Smooth muscle cell (in vitro differentiated cells): Measurements from ENCODE around the gene MPV17L2. TPM values are rescaled to one million over a fixed set of nuclear protein-coding genes. Genes with fewer than 3 reads are reported as not detected.
A peak's percentile ranks its signal among the peaks of the same experiment; 100 is the strongest.

ENCODE experiments used
- DNase-seq: peaks from one replicate; lab custom pipeline; 2025; ENCODE audit not compliant: unreplicated experiment; lab: John Stamatoyannopoulos, UW
- H2AFZ ChIP-seq: fragments of 200-600 bp; sonication (generic); 2 replicates; pipeline ENCODE4 v1.6.0; 2016; ENCODE audit warnings: antibody characterized with exemption, low read depth, mild to moderate bottlenecking
- H3F3A ChIP-seq: fragments of 200-600 bp; sonication (generic); 2 replicates; pipeline ENCODE4 v1.6.0; 2017; ENCODE audit warnings: antibody characterized with exemption, low read depth
- H3K27ac ChIP-seq: fragments of 200-600 bp; sonication (generic); 2 replicates; pipeline ENCODE4 v1.5.1; 2016; ENCODE audit warnings: low read depth, mild to moderate bottlenecking
- H3K27me3 ChIP-seq: fragments of 200-600 bp; sonication (generic); 2 replicates; pipeline ENCODE4 v1.6.1; 2016; ENCODE audit warnings: low read depth, mild to moderate bottlenecking
- H3K36me3 ChIP-seq: fragments of 200-600 bp; sonication (generic); 2 replicates; pipeline ENCODE4 v1.5.1; 2016; ENCODE audit warnings: low read depth
- H3K4me1 ChIP-seq: fragments of 200-600 bp; sonication (generic); 2 replicates; pipeline ENCODE4 v1.5.1; 2016; ENCODE audit warnings: low read depth
- H3K4me2 ChIP-seq: fragments of 200-600 bp; sonication (generic); 2 replicates; pipeline ENCODE4 v1.6.0; 2016; ENCODE audit warnings: mild to moderate bottlenecking
- H3K4me3 ChIP-seq: fragments of 200-600 bp; sonication (generic); 2 replicates; pipeline ENCODE4 v1.5.1; 2016; ENCODE audit warnings: mild to moderate bottlenecking
- H3K79me2 ChIP-seq: fragments of 200-600 bp; sonication (generic); 2 replicates; pipeline ENCODE4 v1.6.0; 2016; ENCODE audit warnings: low read depth, mild to moderate bottlenecking
- H3K9ac ChIP-seq: fragments of 200-600 bp; sonication (generic); 2 replicates; pipeline ENCODE4 v1.6.0; 2016; ENCODE audit warnings: low read depth
- H3K9me3 ChIP-seq: fragments of 200-600 bp; sonication (generic); replicated peaks from 2 replicates; pipeline ENCODE4 v1.5.1; 2016; ENCODE audit warnings: low read depth
- H4K20me1 ChIP-seq: fragments of 200-600 bp; sonication (generic); 2 replicates; pipeline ENCODE4 v1.6.0; 2016; ENCODE audit warnings: low read depth
- CTCF ChIP-seq: fragments of 200-600 bp; sonication (generic); IDR thresholded peaks from 2 replicates; pipeline ENCODE4 v1.5.1; 2017; ENCODE audit warnings: borderline replicate concordance, mild to moderate bottlenecking, antibody characterized with exemption; ENCODE audit not compliant: insufficient read depth, poor library complexity, severe bottlenecking
- WGBS: methylation state at CpG from one replicate; pipeline ENCODE4 v1.1.7; 2016; ENCODE audit warnings: low lambda C conversion rate; 5-methylcytosine and 5-hydroxymethylcytosine counted together
- polyA plus RNA-seq: library from polyadenylated mRNA; unstranded; fragments of >200 nt; fragmentation: Nextera tagmentation; extraction: Ambion mirVana; gene quantifications from 2 replicates; pipeline ENCODE4 v1.2.1, GENCODE V29; 2016
- total RNA-seq: library from RNA; depleted of rRNA; stranded (reverse); fragments of >200 nt; gene quantifications from 2 replicates; pipeline ENCODE4 v1.2.3, GENCODE V29; 2014

The MPV17L2 gene
- total and polyA plus RNA-seq, 2 experiments from 2014 or later = 11.6 to 28.7 TPM

GRCh38 chr19:18152442-18152816 lies 40.6 kb upstream of the MPV17L2 start:
- H3F3A ChIP-seq = peaks cover 5% of the 10 kb centered on the region
- 1% methylated on average over 22 of the region's 22 CpGs for WGBS
- peak; percentile 55 for TF ChIP-seq CTCF

GRCh38 chr19:18152817-18153555 lies 40.0 kb upstream of the MPV17L2 start, which contains the start of gene PIK3R2:
Gene PIK3R2, plus strand, starts transcription at chr19:18153163. Its CDS starts 2,717 bp downstream, at chr19:18155880.
- DNase-seq = peak; percentile 88
- Histone ChIP-seq H3K27ac (peak within 1 kb of the TSS; percentile 94), H3K36me3 (no peaks in the 10 kb centered on the region), H3K27me3 (no peaks in the 10 kb centered on the region), H3K4me1 (peaks cover 12% of the 10 kb centered on the region), H2AFZ (peak within 1 kb of the TSS; percentile 78), H3F3A (peaks cover 5% of the 10 kb centered on the region), H3K79me2 (peaks cover 24% of the 10 kb centered on the region), H3K9me3 (no peaks in the 10 kb centered on the region), H3K4me3 (peak within 1 kb of the TSS; percentile 83), H3K9ac (peak within 1 kb of the TSS; percentile 97), H3K4me2 (peak within 1 kb of the TSS; percentile 99), H4K20me1 (peaks cover 31% of the 10 kb centered on the region)
- TF ChIP-seq CTCF = no peak
- under 1% methylated on average over 66 of the region's 86 CpGs for WGBS

More at GRCh38 chr19:18152442-18152816, 40.6 kb upstream of the MPV17L2 start:
- H3K27ac ChIP-seq = peak overlapping the region; percentile 94
- peaks cover 9% of the 10 kb centered on the region for H3K4me1 ChIP-seq
- peak overlapping the region; percentile 99 for H3K4me2 ChIP-seq
- no peaks in the 10 kb centered on the region for H3K9me3 ChIP-seq
- peaks cover 24% of the 10 kb centered on the region for H3K79me2 ChIP-seq
- peak overlapping the region; percentile 83 for H3K4me3 ChIP-seq
- H3K9ac ChIP-seq = peak overlapping the region; percentile 95
- peak overlapping the region; percentile 78 for H2AFZ ChIP-seq
- DNase-seq = no peak
- peaks cover 30% of the 10 kb centered on the region for H4K20me1 ChIP-seq
- H3K36me3 ChIP-seq = no peaks in the 10 kb centered on the region
- no peaks in the 10 kb centered on the region for H3K27me3 ChIP-seq

GRCh38 chr19:18153556-18154134 lies 39.4 kb upstream of the MPV17L2 start:
- Histone ChIP-seq H3K4me2 (peak overlapping the region; percentile 99), H3K9me3 (no peaks in the 10 kb centered on the region), H3K4me1 (peaks cover 12% of the 10 kb centered on the region), H3K79me2 (peaks cover 24% of the 10 kb centered on the region), H3K27ac (peak overlapping the region; percentile 27), H3K9ac (peak overlapping the region; percentile 97), H3F3A (peaks cover 5% of the 10 kb centered on the region), H3K4me3 (peak overlapping the region; percentile 83), H3K36me3 (no peaks in the 10 kb centered on the region), H3K27me3 (no peaks in the 10 kb centered on the region), H2AFZ (peak overlapping the region; percentile 65), H4K20me1 (peaks cover 31% of the 10 kb centered on the region)
- 5% methylated on average over 22 of the region's 38 CpGs for WGBS
- DNase-seq = no peak
- TF ChIP-seq CTCF = no peak
